ENCODE measurements around the gene PRDM16. TPM values are rescaled to one million over a fixed set of nuclear protein-coding genes. Genes with fewer than 3 reads are reported as not detected.

Gene PRDM16
- total RNA-seq, 1 experiment from 2014 or later = 0.04 TPM

GRCh38 chr1:3405974-3406867 lies 337.2 kb downstream of the PRDM16 start:
- Histone ChIP-seq H3K36me3 (ENCODE audit: low read depth, low read length) (no peaks in the 10 kb centered on the region), H4K20me1 (ENCODE audit: low read length) (no peaks in the 10 kb centered on the region), H3K27ac (ENCODE audit: low read length) (no peak overlapping the region), H3F3A (ENCODE audit: low read length, unreplicated experiment) (no peaks in the 10 kb centered on the region), H3K4me3 (ENCODE audit: low read length) (no peak overlapping the region), H3K4me1 (ENCODE audit: insufficient read depth, low read length) (peaks cover 4% of the 10 kb centered on the region; the same call in 1 of the 2 replicates), H3K27me3 (ENCODE audit: low read length) (peaks cover 84% of the 10 kb centered on the region), H3K79me2 (ENCODE audit: low read length) (no peaks in the 10 kb centered on the region), H2AFZ (ENCODE audit: low read length) (no peak overlapping the region), H3K9me2 (replicated peaks; ENCODE audit: low read length) (no peaks in the 10 kb centered on the region), H3K4me2 (ENCODE audit: low read length) (no peak overlapping the region), H3K9ac (ENCODE audit: low read length) (no peak overlapping the region), H3K9me3 (ENCODE audit: low read length) (no peaks in the 10 kb centered on the region)
- intact Hi-C loops (cut with micrococcal nuclease) = no loop called here
- BruUV-seq (replicated peaks) = no TSS peak
- CTCF ChIA-PET = no interaction called here
- DNase-seq = no peak
- ATAC-seq = no peak
- TF ChIP-seq EZH2phosphoT487 (IDR thresholded peaks at IDR 0.05; ENCODE audit: borderline replicate concordance, low read length) (no peak), CTCF (conservative IDR thresholded peaks at IDR 0.05; ENCODE audit: low read depth, low read length) (no peak), EZH2 (IDR thresholded peaks at IDR 0.05; ENCODE audit: low read length, unreplicated experiment) (no peak)
- POLR2A ChIA-PET (ENCODE audit: unreplicated experiment) = no interaction called here

GRCh38 chr1:3407021-3407420 lies 338.0 kb downstream of the PRDM16 start:
- Histone ChIP-seq H4K20me1 (ENCODE audit: low read length) (no peaks in the 10 kb centered on the region), H3K79me2 (ENCODE audit: low read length) (no peaks in the 10 kb centered on the region), H3K9ac (ENCODE audit: low read length) (no peak overlapping the region), H3K27me3 (ENCODE audit: low read length) (peaks cover 84% of the 10 kb centered on the region), H3K4me3 (ENCODE audit: low read length) (no peak overlapping the region), H2AFZ (ENCODE audit: low read length) (no peak overlapping the region), H3F3A (ENCODE audit: low read length, unreplicated experiment) (no peaks in the 10 kb centered on the region), H3K36me3 (ENCODE audit: low read depth, low read length) (no peaks in the 10 kb centered on the region), H3K9me2 (replicated peaks; ENCODE audit: low read length) (no peaks in the 10 kb centered on the region), H3K4me1 (ENCODE audit: insufficient read depth, low read length) (peaks cover 4% of the 10 kb centered on the region; the same call in 1 of the 2 replicates), H3K4me2 (ENCODE audit: low read length) (no peak overlapping the region), H3K9me3 (ENCODE audit: low read length) (no peaks in the 10 kb centered on the region), H3K27ac (ENCODE audit: low read length) (no peak overlapping the region)
- intact Hi-C loops (cut with micrococcal nuclease) = no loop called here
- no peak for ATAC-seq
- CTCF ChIA-PET = no interaction called here
- no peak for TF ChIP-seq EZH2phosphoT487 (IDR thresholded peaks at IDR 0.05; ENCODE audit: borderline replicate concordance, low read length)
- TF ChIP-seq CTCF (conservative IDR thresholded peaks at IDR 0.05; ENCODE audit: low read depth, low read length) = no peak
- TF ChIP-seq EZH2 (IDR thresholded peaks at IDR 0.05; ENCODE audit: low read length, unreplicated experiment) = no peak
- POLR2A ChIA-PET (ENCODE audit: unreplicated experiment) = no interaction called here
- BruUV-seq (replicated peaks) = no TSS peak
- DNase-seq = no peak

- no peak overlapping the region for H2AFZ ChIP-seq (ENCODE audit: low read length)
- ChIA-PET POLR2A (ENCODE audit: unreplicated experiment) (no interaction called here), CTCF (no interaction called here)
- H3K27me3 ChIP-seq (ENCODE audit: low read length) = peaks cover 84% of the 10 kb centered on the region
- H3K9me3 ChIP-seq (ENCODE audit: low read length) = no peaks in the 10 kb centered on the region
- H3K9ac ChIP-seq (ENCODE audit: low read length) = no peak overlapping the region
- H3K4me3 ChIP-seq (ENCODE audit: low read length) = no peak overlapping the region
- H3K4me1 ChIP-seq (ENCODE audit: insufficient read depth, low read length) = no peaks in the 10 kb centered on the region
- TF ChIP-seq EZH2phosphoT487 (IDR thresholded peaks at IDR 0.05; ENCODE audit: borderline replicate concordance, low read length) = no peak
- TF ChIP-seq EZH2 (IDR thresholded peaks at IDR 0.05; ENCODE audit: low read length, unreplicated experiment) = no peak
- no peak for TF ChIP-seq CTCF (conservative IDR thresholded peaks at IDR 0.05; ENCODE audit: low read depth, low read length)
- no peaks in the 10 kb centered on the region for H3K36me3 ChIP-seq (ENCODE audit: low read depth, low read length)
- no peak for DNase-seq
- no peak overlapping the region for H3K4me2 ChIP-seq (ENCODE audit: low read length)
- H3K79me2 ChIP-seq (ENCODE audit: low read length) = no peaks in the 10 kb centered on the region
- intact Hi-C loops (cut with micrococcal nuclease) = no loop called here
- H3K9me2 ChIP-seq (replicated peaks; ENCODE audit: low read length) = no peaks in the 10 kb centered on the region
- H3K27ac ChIP-seq (ENCODE audit: low read length) = no peak overlapping the region
- ATAC-seq = no peak
- BruUV-seq (replicated peaks) = no TSS peak
- no peaks in the 10 kb centered on the region for H3F3A ChIP-seq (ENCODE audit: low read length, unreplicated experiment)
- no peaks in the 10 kb centered on the region for H4K20me1 ChIP-seq (ENCODE audit: low read length)
Observed at GRCh38 chr1:3408751-3409266, 339.8 kb downstream of the PRDM16 start.
